GM12878 (cell line): ENCODE data around the gene IP6K3. TPM values are rescaled to one million over a fixed set of nuclear protein-coding genes. Genes with fewer than 3 reads are reported as not detected.

Experiments used
- ATAC-seq: fragments of 200-7000 bp; cut with Tn5 transposase; 3 replicates; pipeline ENCODE4 v1.9.1; 2020; ENCODE audit warnings: mild to moderate bottlenecking, moderate library complexity
- BruUV-seq: library from RNA; stranded (reverse); fragments of 400-500 nt; replicated peaks from 2 replicates; lab custom pipeline; 2021; lab: Mats Ljungman, UMichigan
- CTCF ChIA-PET: fragments of 300-600 bp; sonication (Branson Sonifier 250); formaldehyde crosslinking; extraction: SDS; loops from one replicate; lab custom pipeline; 2021; ENCODE audit warnings: inconsistent platforms; lab: Yijun Ruan, JAX
- POLR2A ChIA-PET: fragments of 350-600 bp; formaldehyde crosslinking; extraction: SDS; loops from one replicate; lab custom pipeline; 2021; ENCODE audit warnings: inconsistent platforms; lab: Charles Lee
- RAD21 ChIA-PET: fragments of 300-600 bp; sonication (Branson Sonifier 250); formaldehyde crosslinking; loops from one replicate; lab custom pipeline; 2023; ENCODE audit warnings: antibody characterized with exemption; ENCODE audit not compliant: unreplicated experiment; lab: Charles Lee
- SMC1A ChIA-PET: fragments of 300-600 bp; sonication (Branson Sonifier 250); formaldehyde crosslinking; loops from one replicate; lab custom pipeline; 2023; ENCODE audit not compliant: unreplicated experiment, uncharacterized antibody; lab: Charles Lee
- DNase-seq: peaks from one replicate; pipeline ENCODE4 v3.0.0-alpha.2; 2011; ENCODE audit warnings: low read depth, low spot score
- FAIRE-seq: peaks from 3 replicates; lab custom pipeline; 2011; peaks lifted over from hg19 to GRCh38; lab: Jason Lieb, UNC
- H2AFZ ChIP-seq: 2 replicates; pipeline ENCODE4 v1.6.0; 2011; ENCODE audit warnings: low read depth, low read length, control low read depth; ENCODE audit not compliant: control insufficient read depth
- H3K27ac ChIP-seq: 2 replicates; pipeline ENCODE4 v1.5.1; 2011; ENCODE audit warnings: control low read depth; ENCODE audit not compliant: control insufficient read depth, insufficient read depth
- H3K27me3 ChIP-seq, 2 experiments: replicated peaks in 1 of 2; 2 replicates each; pipeline versions ENCODE4 v1.6.0 to v1.6.1; 2011; ENCODE audit warnings: low read length in 1 of 2; ENCODE audit not compliant: control insufficient read depth in 2 of 2, insufficient read depth in 2 of 2
- H3K36me3 ChIP-seq, 2 experiments: 2 replicates each; pipeline ENCODE4 v1.5.1; 2011; ENCODE audit warnings: low read length in 1 of 2; ENCODE audit not compliant: control insufficient read depth in 2 of 2, insufficient read depth in 2 of 2
- H3K4me1 ChIP-seq: 2 replicates; pipeline ENCODE4 v1.6.1; 2011; ENCODE audit warnings: mild to moderate bottlenecking, low read length, moderate library complexity, mixed read lengths; ENCODE audit not compliant: control insufficient read depth, insufficient read depth
- H3K4me2 ChIP-seq: 2 replicates; pipeline ENCODE4 v1.6.0; 2011; ENCODE audit warnings: control low read depth; ENCODE audit not compliant: control insufficient read depth, insufficient read depth
- H3K4me3 ChIP-seq: fragments of 200-600 bp; sonication (generic); 2 replicates; pipeline ENCODE4 v1.5.1; 2016
- H3K79me2 ChIP-seq: 2 replicates; pipeline ENCODE4 v1.6.0; 2011; ENCODE audit warnings: low read length; ENCODE audit not compliant: control insufficient read depth, insufficient read depth
- H3K9ac ChIP-seq: 2 replicates; pipeline ENCODE4 v1.8.0; 2011; ENCODE audit warnings: low read length, control low read depth, mixed read lengths; ENCODE audit not compliant: control insufficient read depth, insufficient read depth
- H3K9me3 ChIP-seq: replicated peaks from 3 replicates; pipeline ENCODE4 v1.5.1; 2011; ENCODE audit warnings: mild to moderate bottlenecking, low read length; ENCODE audit not compliant: control insufficient read depth, insufficient read depth
- H4K20me1 ChIP-seq: 2 replicates; pipeline ENCODE4 v1.6.0; 2011; ENCODE audit not compliant: control insufficient read depth, insufficient read depth
- ASH2L ChIP-seq: fragments of 300-600, 200-600 bp; sonication (generic); IDR thresholded peaks from 2 replicates; pipeline ENCODE4 v1.6.1; 2017; ENCODE audit warnings: low read depth, mild to moderate bottlenecking, borderline replicate concordance
- ETV6 ChIP-seq, 2 experiments: fragments of 450-650 bp in 1 of 2; IDR thresholded peaks in 1 of 2; conservative IDR thresholded peaks in 1 of 2; 2 replicates each; pipeline ENCODE4 v1.6.1; 2014; ENCODE audit warnings: antibody characterized with exemption in 1 of 2, borderline replicate concordance in 1 of 2, low read depth in 1 of 2, mild to moderate bottlenecking in 1 of 2, moderate library complexity in 1 of 2
- FOXK2 ChIP-seq: fragments of 450-650 bp; IDR thresholded peaks from 2 replicates; pipeline ENCODE4 v1.6.1; 2017; ENCODE audit warnings: mild to moderate bottlenecking, moderate library complexity
- GATAD2B ChIP-seq: fragments of 450-650 bp; conservative IDR thresholded peaks from 2 replicates; pipeline ENCODE4 v1.6.1; 2017; ENCODE audit warnings: low read depth, mild to moderate bottlenecking, moderate library complexity
- JUNB ChIP-seq: IDR thresholded peaks from 2 replicates; pipeline ENCODE4 v1.6.1; 2016; ENCODE audit warnings: antibody characterized with exemption, mild to moderate bottlenecking
- KAT2A ChIP-seq: conservative IDR thresholded peaks from 2 replicates; pipeline ENCODE4 v1.6.1; 2011; ENCODE audit warnings: low read depth, low read length; ENCODE audit not compliant: control insufficient read depth
- LARP7 ChIP-seq: fragments of 450-650 bp; IDR thresholded peaks from 2 replicates; pipeline ENCODE4 v1.6.1; 2017; ENCODE audit warnings: mild to moderate bottlenecking
- MEF2A ChIP-seq: IDR thresholded peaks from 2 replicates; pipeline ENCODE4 v1.6.1; 2011; ENCODE audit warnings: low read depth, mild to moderate bottlenecking, low read length, moderate library complexity; ENCODE audit not compliant: insufficient read depth
- MEF2B ChIP-seq: fragments of 450-650 bp; IDR thresholded peaks from 2 replicates; pipeline ENCODE4 v1.6.1; 2018; ENCODE audit warnings: mild to moderate bottlenecking, moderate library complexity; ENCODE audit not compliant: partially characterized antibody, poor library complexity, severe bottlenecking
- NBN ChIP-seq: fragments of 450-650 bp; IDR thresholded peaks from 2 replicates; pipeline ENCODE4 v1.6.1; 2016
- NFXL1 ChIP-seq: fragments of 450-650 bp; IDR thresholded peaks from 2 replicates; pipeline ENCODE4 v1.6.1; 2017; ENCODE audit warnings: antibody characterized with exemption, mild to moderate bottlenecking, borderline replicate concordance
- NR2C2 ChIP-seq: IDR thresholded peaks from 2 replicates; pipeline ENCODE4 v1.6.1; 2011; ENCODE audit warnings: borderline replicate concordance, low read depth; ENCODE audit not compliant: control insufficient read depth, insufficient read length
- RFX5 ChIP-seq: IDR thresholded peaks from 2 replicates; pipeline ENCODE4 v1.6.1; 2011; ENCODE audit warnings: low read depth, low read length, improper control_type of control experiment
- SREBF1 ChIP-seq: IDR thresholded peaks from 2 replicates; pipeline ENCODE4 v1.6.1; 2012; ENCODE audit warnings: mild to moderate bottlenecking, low read length
- STAT1 ChIP-seq: fragments of 450-650 bp; conservative IDR thresholded peaks from 2 replicates; pipeline ENCODE4 v1.6.1; 2014; ENCODE audit warnings: antibody characterized with exemption, mild to moderate bottlenecking
- ZBTB40 ChIP-seq: fragments of 450-650 bp; IDR thresholded peaks from 2 replicates; pipeline ENCODE4 v1.6.1; 2016; ENCODE audit warnings: mild to moderate bottlenecking, moderate library complexity, borderline replicate concordance
- WGBS: methylation state at CpG from one replicate; pipeline ENCODE4 v1.1.6; 2016; ENCODE audit warnings: low lambda C conversion rate; ENCODE audit not compliant: insufficient replicate concordance, insufficient coverage; ENCODE audit errors: missing lambda C conversion rate; 5-methylcytosine and 5-hydroxymethylcytosine counted together
- in situ Hi-C: fragments of 300-500 bp; cut with MboI; formaldehyde crosslinking; loops from 9 replicates; pipeline ENCODE4 v1.14.3; 2018; ENCODE audit warnings: mixed read lengths
- intact Hi-C: fragments of 100-400 bp; cut with micrococcal nuclease; formaldehyde crosslinking; loops from one replicate; pipeline ENCODE4 v1.14.2; 2022; ENCODE audit not compliant: unreplicated experiment
- polyA plus RNA-seq, 11 experiments: library from polyadenylated mRNA; depleted of rRNA in 4 of 11; unstranded in 6 of 11; stranded (reverse) in 5 of 11; fragments of >200 nt; fragmentation: Nextera tagmentation in 4 of 11; fragmentation: Illumina TruSeq in 1 of 11; extraction: Ambion mirVana in 4 of 11; extraction: Trizol in 1 of 11; gene quantifications; 1 replicate in 1 of 11; 2 replicates in 10 of 11; pipeline versions ENCODE4 v1.2.1 to v1.2.3, GENCODE V29; 2011 to 2016; ENCODE audit warnings: inconsistent platforms in 2 of 11, missing spikeins in 2 of 11, low read depth in 1 of 11
- total RNA-seq, 4 experiments: library from RNA; depleted of rRNA in 3 of 4; stranded (reverse); fragments of >200 nt in 3 of 4; fragmentation: Illumina TruSeq in 1 of 4; extraction: Trizol in 1 of 4; gene quantifications; 2 replicates each; pipeline versions ENCODE4 v1.2.1 to v1.2.3, GENCODE V29; 2013 to 2021
- TF ChIP-seq, protein P1 (sequence below): fragments of 450-650 bp; IDR thresholded peaks from 2 replicates; pipeline ENCODE4 v1.6.1; 2017; ENCODE audit warnings: low read depth, mild to moderate bottlenecking, moderate library complexity
- TF ChIP-seq, protein P2 (sequence below): fragments of 150-350 bp; IDR thresholded peaks from 2 replicates; pipeline ENCODE4 v1.6.1; 2014; ENCODE audit warnings: mild to moderate bottlenecking, low read depth, low read length

The IP6K3 gene
- total and polyA plus RNA-seq, 10 of the 15 experiments (the other 5 are each of a cell fraction or from before 2014, with no cell fraction given), result 0.02 to 0.15 (median 0.09) TPM; not detected in 7

DNA sequence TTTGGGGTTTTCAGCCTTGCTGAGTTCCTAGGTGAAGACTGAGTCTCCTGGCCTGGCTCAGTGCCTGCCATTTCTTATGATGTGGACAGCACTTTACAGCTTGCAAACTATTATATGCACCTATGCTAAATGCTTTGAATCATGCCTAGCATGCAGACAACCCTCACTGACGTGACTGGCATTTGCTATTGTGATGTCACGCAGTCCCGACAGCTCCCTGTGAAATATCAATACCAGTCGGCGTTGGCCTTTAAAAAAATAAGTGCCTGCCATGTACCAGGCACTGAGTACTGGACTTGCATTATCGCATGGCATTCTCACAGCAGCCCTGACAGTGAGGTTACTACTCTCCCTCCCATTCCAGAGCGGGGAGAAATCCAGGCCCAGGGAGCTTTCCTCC lies 70.7 kb downstream of the IP6K3 start:
- intact Hi-C loops (no loop called here), in situ Hi-C loops (no loop called here)
- ATAC-seq (no peak), DNase-seq (no peak), FAIRE-seq (no peak)
- Histone ChIP-seq H4K20me1 (no peaks in the 10 kb centered on the region), H3K4me2 (no peak overlapping the region), H3K9me3 (no peaks in the 10 kb centered on the region), H3K36me3 (peaks cover 13 to 24% of the 10 kb centered on the region in 2 experiments; a peak in 3 of 4 replicates), H3K27ac (no peak overlapping the region), H3K79me2 (no peaks in the 10 kb centered on the region), H3K27me3 (no peaks in the 10 kb centered on the region), H3K4me3 (no peak overlapping the region), H3K9ac (no peak overlapping the region), H3K4me1 (no peaks in the 10 kb centered on the region), H2AFZ (no peak overlapping the region)
- ChIA-PET CTCF (no interaction called here), RAD21 (no interaction called here), POLR2A (no interaction called here), SMC1A (no interaction called here)
- WGBS, result 91% methylated on average over 7 of the region's 7 CpGs
- no TSS peak for BruUV-seq
- TF ChIP-seq NBN (no peak), ETV6 (conservative IDR thresholded peaks at IDR 0.05 in 1 of 2, IDR thresholded peaks at IDR 0.05 in 1 of 2; ENCODE audit: borderline replicate concordance in 1 of 2, low read depth in 1 of 2) (no peak), JUNB (no peak), NR2C2 (no peak), NFXL1 (no peak), ZBTB40 (no peak), FOXK2 (no peak), ASH2L (no peak), KAT2A (no peak), STAT1 (no peak), SREBF1 (no peak), MEF2A (no peak), RFX5 (no peak), LARP7 (no peak), GATAD2B (no peak), MEF2B (no peak)
- TF ChIP-seq, protein P1, sequence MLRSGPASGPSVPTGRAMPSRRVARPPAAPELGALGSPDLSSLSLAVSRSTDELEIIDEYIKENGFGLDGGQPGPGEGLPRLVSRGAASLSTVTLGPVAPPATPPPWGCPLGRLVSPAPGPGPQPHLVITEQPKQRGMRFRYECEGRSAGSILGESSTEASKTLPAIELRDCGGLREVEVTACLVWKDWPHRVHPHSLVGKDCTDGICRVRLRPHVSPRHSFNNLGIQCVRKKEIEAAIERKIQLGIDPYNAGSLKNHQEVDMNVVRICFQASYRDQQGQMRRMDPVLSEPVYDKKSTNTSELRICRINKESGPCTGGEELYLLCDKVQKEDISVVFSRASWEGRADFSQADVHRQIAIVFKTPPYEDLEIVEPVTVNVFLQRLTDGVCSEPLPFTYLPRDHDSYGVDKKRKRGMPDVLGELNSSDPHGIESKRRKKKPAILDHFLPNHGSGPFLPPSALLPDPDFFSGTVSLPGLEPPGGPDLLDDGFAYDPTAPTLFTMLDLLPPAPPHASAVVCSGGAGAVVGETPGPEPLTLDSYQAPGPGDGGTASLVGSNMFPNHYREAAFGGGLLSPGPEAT, result no peak
- TF ChIP-seq, protein P2, sequence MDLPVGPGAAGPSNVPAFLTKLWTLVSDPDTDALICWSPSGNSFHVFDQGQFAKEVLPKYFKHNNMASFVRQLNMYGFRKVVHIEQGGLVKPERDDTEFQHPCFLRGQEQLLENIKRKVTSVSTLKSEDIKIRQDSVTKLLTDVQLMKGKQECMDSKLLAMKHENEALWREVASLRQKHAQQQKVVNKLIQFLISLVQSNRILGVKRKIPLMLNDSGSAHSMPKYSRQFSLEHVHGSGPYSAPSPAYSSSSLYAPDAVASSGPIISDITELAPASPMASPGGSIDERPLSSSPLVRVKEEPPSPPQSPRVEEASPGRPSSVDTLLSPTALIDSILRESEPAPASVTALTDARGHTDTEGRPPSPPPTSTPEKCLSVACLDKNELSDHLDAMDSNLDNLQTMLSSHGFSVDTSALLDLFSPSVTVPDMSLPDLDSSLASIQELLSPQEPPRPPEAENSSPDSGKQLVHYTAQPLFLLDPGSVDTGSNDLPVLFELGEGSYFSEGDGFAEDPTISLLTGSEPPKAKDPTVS, result no peak
